GM23338 (cell line): Measurements from ENCODE around the gene CNN2. TPM values are rescaled to one million over a fixed set of nuclear protein-coding genes. Genes with fewer than 3 reads are reported as not detected.
A peak's percentile ranks its signal among the peaks of the same experiment; 100 is the strongest.

ENCODE experiments used
- ATAC-seq: fragments of 200-7000 bp; cut with Tn5 transposase; 3 replicates; pipeline ENCODE4 v1.9.1; 2020
- DNase-seq: peaks from one replicate; pipeline ENCODE4 v3.0.0-alpha.2; 2015; ENCODE audit warnings: low spot score
- H2AFZ ChIP-seq: fragments of 200-600 bp; sonication (generic); 2 replicates; pipeline ENCODE4 v1.8.0; 2016; ENCODE audit warnings: antibody characterized with exemption, mild to moderate bottlenecking, moderate library complexity
- H3F3A ChIP-seq: fragments of 200-600 bp; sonication (generic); replicated peaks from 2 replicates; pipeline ENCODE4 v1.8.0; 2017; ENCODE audit warnings: antibody characterized with exemption, mixed run types, low read depth
- H3K27ac ChIP-seq: fragments of 200-600 bp; sonication (generic); 2 replicates; pipeline ENCODE4 v1.6.1; 2016; ENCODE audit warnings: low read depth
- H3K27me3 ChIP-seq: fragments of 200-600 bp; sonication (generic); 2 replicates; pipeline ENCODE4 v1.8.0; 2016; ENCODE audit warnings: mild to moderate bottlenecking, mixed run types, moderate library complexity; ENCODE audit not compliant: insufficient read depth
- H3K36me3 ChIP-seq: fragments of 200-600 bp; sonication (generic); 2 replicates; pipeline ENCODE4 v1.8.0; 2016; ENCODE audit warnings: mild to moderate bottlenecking; ENCODE audit not compliant: insufficient read depth
- H3K4me1 ChIP-seq: fragments of 200-600 bp; sonication (generic); 2 replicates; pipeline ENCODE4 v1.8.0; 2016; ENCODE audit warnings: mild to moderate bottlenecking, moderate library complexity; ENCODE audit not compliant: insufficient read depth
- H3K4me2 ChIP-seq: fragments of 200-600 bp; sonication (generic); 2 replicates; pipeline ENCODE4 v1.7.1; 2017; ENCODE audit warnings: mixed run types
- H3K4me3 ChIP-seq: fragments of 200-600 bp; sonication (generic); 2 replicates; pipeline ENCODE4 v1.6.1; 2016; ENCODE audit warnings: mixed run types
- H3K79me2 ChIP-seq: fragments of 200-600 bp; sonication (generic); replicated peaks from 2 replicates; pipeline ENCODE4 v1.8.0; 2017; ENCODE audit warnings: mild to moderate bottlenecking; ENCODE audit not compliant: insufficient read depth
- H3K9me2 ChIP-seq: fragments of 200-600 bp; sonication (generic); 2 replicates; pipeline ENCODE4 v1.8.0; 2017; ENCODE audit not compliant: insufficient read depth
- H4K20me1 ChIP-seq: fragments of 200-600 bp; sonication (generic); replicated peaks from 2 replicates; pipeline ENCODE4 v1.8.0; 2017; ENCODE audit warnings: mild to moderate bottlenecking; ENCODE audit not compliant: insufficient read depth
- H3K27ac Mint-ChIP-seq: 2 replicates; pipeline ENCODE4 v1.8.0; 2020; ENCODE audit warnings: inconsistent platforms, mild to moderate bottlenecking, moderate library complexity, mixed read lengths
- H3K27me3 Mint-ChIP-seq: 3 replicates; pipeline ENCODE4 v1.8.0; 2022; ENCODE audit warnings: low read depth, mild to moderate bottlenecking, moderate library complexity, mixed read lengths, inconsistent platforms; ENCODE audit not compliant: insufficient read depth, poor library complexity
- H3K36me3 Mint-ChIP-seq: 3 replicates; pipeline ENCODE4 v1.8.0; 2021; ENCODE audit warnings: low read depth, mild to moderate bottlenecking, inconsistent platforms, moderate library complexity, mixed read lengths
- H3K4me1 Mint-ChIP-seq: 3 replicates; pipeline ENCODE4 v1.8.0; 2020; ENCODE audit warnings: mild to moderate bottlenecking, inconsistent platforms, mixed read lengths
- H3K4me3 Mint-ChIP-seq: 3 replicates; pipeline ENCODE4 v1.8.0; 2021; ENCODE audit warnings: moderate library complexity, mild to moderate bottlenecking, inconsistent platforms, mixed read lengths
- H3K9me3 Mint-ChIP-seq: 3 replicates; pipeline ENCODE4 v1.8.0; 2020; ENCODE audit warnings: moderate library complexity, mild to moderate bottlenecking, inconsistent platforms, mixed read lengths
- EZH2phosphoT487 ChIP-seq: fragments of 200-600 bp; sonication (generic); IDR thresholded peaks from one replicate; pipeline ENCODE4 v1.8.1; 2018; ENCODE audit warnings: antibody characterized with exemption; ENCODE audit not compliant: unreplicated experiment
- JUNB ChIP-seq: IDR thresholded peaks from one replicate; pipeline ENCODE4 v1.6.1; 2016; ENCODE audit warnings: antibody characterized with exemption; ENCODE audit not compliant: unreplicated experiment
- NANOG ChIP-seq: IDR thresholded peaks from 2 replicates; pipeline ENCODE4 v1.6.1; 2016; ENCODE audit warnings: antibody characterized with exemption, borderline replicate concordance
- POLR2AphosphoS5 ChIP-seq: IDR thresholded peaks from 2 replicates; pipeline ENCODE4 v1.6.1; 2016; ENCODE audit warnings: antibody characterized with exemption, low read depth
- STAT1 ChIP-seq: IDR thresholded peaks from one replicate; pipeline ENCODE4 v1.6.1; 2016; ENCODE audit warnings: antibody characterized with exemption; ENCODE audit not compliant: unreplicated experiment
- polyA plus RNA-seq: library from polyadenylated mRNA; unstranded; fragments of >200 nt; fragmentation: Nextera tagmentation; extraction: Ambion mirVana; gene quantifications from 2 replicates; pipeline ENCODE4 v1.2.1, GENCODE V29; 2016
- total RNA-seq: library from RNA; depleted of rRNA; stranded (reverse); fragments of >200 nt; shearing (Covaris generic); gene quantifications from 2 replicates; pipeline ENCODE4 v1.2.3, GENCODE V29; 2014
- TF ChIP-seq, protein P1 (sequence below): IDR thresholded peaks from one replicate; pipeline ENCODE4 v1.6.1; 2018; ENCODE audit warnings: antibody characterized with exemption; ENCODE audit not compliant: unreplicated experiment

CNN2 gene
- total and polyA plus RNA-seq, 2 experiments from 2014 or later = 330 to 392 TPM

DNA sequence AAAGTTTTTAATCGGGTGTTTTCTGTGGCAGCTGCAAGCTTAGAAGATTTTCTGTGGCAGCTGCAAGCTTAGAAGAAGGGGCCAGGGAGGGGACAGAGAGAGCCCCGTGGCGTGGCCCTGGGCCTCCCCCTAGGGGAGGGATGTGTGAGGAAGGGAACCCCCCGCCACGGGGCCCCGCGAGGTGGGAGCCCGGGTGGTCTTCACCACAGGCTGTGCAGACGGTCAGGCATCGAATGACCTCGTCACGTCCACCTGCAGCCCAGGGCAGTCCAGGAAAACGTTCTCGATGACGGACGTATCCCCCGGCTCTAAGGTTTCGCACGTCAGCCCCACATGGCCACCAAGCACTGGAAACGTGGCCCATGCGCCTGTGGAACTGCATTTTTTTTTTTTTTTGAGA is 60.2 kb downstream of the CNN2 start:
- H3K4me1 ChIP-seq = no peaks in the 10 kb centered on the region
- H3K9me2 ChIP-seq = no peaks in the 10 kb centered on the region
- no peak for ATAC-seq
- H3K27me3 ChIP-seq = no peaks in the 10 kb centered on the region
- H3K4me3 ChIP-seq = no peak overlapping the region
- DNase-seq = no peak
- Mint-ChIP-seq H3K36me3 (peaks cover 50% of the 10 kb centered on the region), H3K4me1 (no peaks in the 10 kb centered on the region), H3K4me3 (no peak overlapping the region), H3K27me3 (peaks cover 19% of the 10 kb centered on the region), H3K27ac (no peak overlapping the region), H3K9me3 (no peaks in the 10 kb centered on the region; the same call in 2 of the 3 replicates)
- H3K4me2 ChIP-seq = no peak overlapping the region
- peaks cover 3% of the 10 kb centered on the region; the same call in 1 of the 2 replicates for H4K20me1 ChIP-seq
- H3K79me2 ChIP-seq = no peaks in the 10 kb centered on the region
- H3K27ac ChIP-seq = peak overlapping the region; percentile 69
- no peaks in the 10 kb centered on the region; the same call in 1 of the 2 replicates for H3K36me3 ChIP-seq
- H2AFZ ChIP-seq = no peak overlapping the region
- TF ChIP-seq JUNB (no peak), EZH2phosphoT487 (no peak), POLR2AphosphoS5 (peak; percentile 18; the same call in 1 of the 2 replicates), NANOG (no peak)
- peaks cover 34% of the 10 kb centered on the region; the same call in 1 of the 2 replicates for H3F3A ChIP-seq

DNA sequence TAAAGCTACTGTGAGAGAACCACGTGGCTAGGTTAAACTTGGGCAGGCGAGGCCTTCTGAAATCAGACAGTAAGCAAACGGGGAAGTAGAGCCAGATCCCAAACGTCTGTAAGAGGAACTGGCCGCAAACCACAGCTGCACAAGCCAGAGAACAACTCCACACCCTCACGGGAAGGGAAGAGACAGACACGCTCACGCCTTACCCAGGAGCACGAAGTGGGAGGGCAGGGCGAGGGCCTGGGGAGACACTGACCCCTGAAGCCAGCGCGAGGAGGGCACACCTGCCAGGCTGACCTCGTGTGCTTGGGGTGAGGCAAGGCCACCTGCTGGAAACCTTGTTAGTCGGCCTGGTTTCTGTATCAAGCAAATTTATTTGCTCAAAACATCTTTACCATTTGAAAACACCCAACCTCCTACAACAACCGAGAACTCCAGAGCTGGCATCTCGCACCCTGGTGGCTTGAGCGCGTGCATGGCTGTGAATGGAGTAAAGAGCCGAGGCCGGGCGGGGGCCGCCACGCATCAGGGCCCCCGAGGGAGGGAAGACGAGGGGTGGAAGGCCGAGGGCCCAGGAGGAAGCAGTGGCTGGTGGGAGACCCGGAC is 61.5 kb downstream of the CNN2 start:
- Histone ChIP-seq H3K4me1 (no peaks in the 10 kb centered on the region), H3F3A (peaks cover 32% of the 10 kb centered on the region; the same call in 1 of the 2 replicates), H2AFZ (no peak overlapping the region), H3K4me2 (no peak overlapping the region), H3K27ac (0 out of 2 replicates have a peak overlapping the region, but pooled peaks have one; percentile 45), H3K9me2 (no peaks in the 10 kb centered on the region), H3K36me3 (peaks cover 9% of the 10 kb centered on the region; the same call in 1 of the 2 replicates), H3K79me2 (peaks cover 1% of the 10 kb centered on the region), H3K27me3 (no peaks in the 10 kb centered on the region), H4K20me1 (peaks cover 9% of the 10 kb centered on the region), H3K4me3 (no peak overlapping the region)
- TF ChIP-seq STAT1 = no peak
- TF ChIP-seq, protein P1, sequence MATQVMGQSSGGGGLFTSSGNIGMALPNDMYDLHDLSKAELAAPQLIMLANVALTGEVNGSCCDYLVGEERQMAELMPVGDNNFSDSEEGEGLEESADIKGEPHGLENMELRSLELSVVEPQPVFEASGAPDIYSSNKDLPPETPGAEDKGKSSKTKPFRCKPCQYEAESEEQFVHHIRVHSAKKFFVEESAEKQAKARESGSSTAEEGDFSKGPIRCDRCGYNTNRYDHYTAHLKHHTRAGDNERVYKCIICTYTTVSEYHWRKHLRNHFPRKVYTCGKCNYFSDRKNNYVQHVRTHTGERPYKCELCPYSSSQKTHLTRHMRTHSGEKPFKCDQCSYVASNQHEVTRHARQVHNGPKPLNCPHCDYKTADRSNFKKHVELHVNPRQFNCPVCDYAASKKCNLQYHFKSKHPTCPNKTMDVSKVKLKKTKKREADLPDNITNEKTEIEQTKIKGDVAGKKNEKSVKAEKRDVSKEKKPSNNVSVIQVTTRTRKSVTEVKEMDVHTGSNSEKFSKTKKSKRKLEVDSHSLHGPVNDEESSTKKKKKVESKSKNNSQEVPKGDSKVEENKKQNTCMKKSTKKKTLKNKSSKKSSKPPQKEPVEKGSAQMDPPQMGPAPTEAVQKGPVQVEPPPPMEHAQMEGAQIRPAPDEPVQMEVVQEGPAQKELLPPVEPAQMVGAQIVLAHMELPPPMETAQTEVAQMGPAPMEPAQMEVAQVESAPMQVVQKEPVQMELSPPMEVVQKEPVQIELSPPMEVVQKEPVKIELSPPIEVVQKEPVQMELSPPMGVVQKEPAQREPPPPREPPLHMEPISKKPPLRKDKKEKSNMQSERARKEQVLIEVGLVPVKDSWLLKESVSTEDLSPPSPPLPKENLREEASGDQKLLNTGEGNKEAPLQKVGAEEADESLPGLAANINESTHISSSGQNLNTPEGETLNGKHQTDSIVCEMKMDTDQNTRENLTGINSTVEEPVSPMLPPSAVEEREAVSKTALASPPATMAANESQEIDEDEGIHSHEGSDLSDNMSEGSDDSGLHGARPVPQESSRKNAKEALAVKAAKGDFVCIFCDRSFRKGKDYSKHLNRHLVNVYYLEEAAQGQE = no peak
- TF ChIP-seq EZH2phosphoT487 = no peak
- no peak overlapping the region for H3K27ac Mint-ChIP-seq
- no peak overlapping the region; the same call in 2 of the 3 replicates for H3K4me3 Mint-ChIP-seq
- no peaks in the 10 kb centered on the region for H3K4me1 Mint-ChIP-seq
- ATAC-seq (no peak), DNase-seq (no peak)
- peaks cover 56% of the 10 kb centered on the region for H3K36me3 Mint-ChIP-seq
- no peaks in the 10 kb centered on the region; the same call in 2 of the 3 replicates for H3K9me3 Mint-ChIP-seq
- H3K27me3 Mint-ChIP-seq = peaks cover 16% of the 10 kb centered on the region
